Thoracic aorta (tissue), 2 donors: ENCODE results near the gene LMX1B. TPM values are rescaled to one million over a fixed set of nuclear protein-coding genes. Genes with fewer than 3 reads are reported as not detected.

Experiments used
- ATAC-seq: fragments of 150-250 bp; one replicate; pipeline ENCODE4 v1.8.0; 2017; ENCODE audit warnings: low read depth; ENCODE audit not compliant: insufficient number of reproducible peaks, low FRiP score
- DNase-seq: peaks from one replicate; pipeline ENCODE4 v3.0.0-alpha.2; 2020; ENCODE audit warnings: low spot score
- H3K27ac ChIP-seq, 2 donors: fragments of 200-600 bp; sonication (generic); 1 replicate in 1 of 2; 2 replicates in 1 of 2; pipeline ENCODE4 v1.5.1; 2016; ENCODE audit warnings: mild to moderate bottlenecking in 2 of 2, moderate library complexity in 2 of 2
- H3K27me3 ChIP-seq: fragments of 200-600 bp; sonication (generic); replicated peaks from 2 replicates; pipeline ENCODE4 v1.6.0; 2016; ENCODE audit warnings: mild to moderate bottlenecking; ENCODE audit not compliant: insufficient read depth
- H3K36me3 ChIP-seq: fragments of 200-600 bp; sonication (generic); one replicate; pipeline ENCODE4 v1.5.1; 2016
- H3K4me1 ChIP-seq, 2 donors: fragments of 200-600 bp; sonication (generic); 1 replicate in 1 of 2; 2 replicates in 1 of 2; pipeline versions ENCODE4 v1.5.1 to v1.6.0; 2016; ENCODE audit warnings: low read depth in 2 of 2, mild to moderate bottlenecking in 1 of 2; ENCODE audit not compliant: control insufficient read depth in 1 of 2
- H3K4me3 ChIP-seq: fragments of 200-600 bp; sonication (generic); 2 replicates; pipeline ENCODE4 v1.5.1; 2016; ENCODE audit warnings: mild to moderate bottlenecking
- H3K9me3 ChIP-seq: fragments of 200-600 bp; sonication (generic); 2 replicates; pipeline ENCODE4 v1.5.1; 2016
- CTCF ChIP-seq: fragments of 200-600 bp; sonication (generic); IDR thresholded peaks from one replicate; pipeline ENCODE4 v1.5.1; 2019; ENCODE audit warnings: antibody characterized with exemption
- total RNA-seq, 2 donors: library from RNA; depleted of rRNA; stranded (reverse); fragments of >200 nt; gene quantifications; one replicate each; pipeline versions ENCODE4 v1.1.0 to v1.2.3, GENCODE V29; 2016

The LMX1B gene
- total RNA-seq, 2 donors from 2014 or later = not detected

GRCh38 chr9:126673689-126674364 is 60.1 kb downstream of the LMX1B start:
- Histone ChIP-seq H3K9me3 (no peaks in the 10 kb centered on the region), H3K27me3 (peaks cover 10% of the 10 kb centered on the region), H3K36me3 (no peaks in the 10 kb centered on the region), H3K27ac (no peak overlapping the region), H3K4me1 (no peaks in the 10 kb centered on the region), H3K4me3 (no peak overlapping the region)
- DNase-seq (no peak), ATAC-seq (no peak)
- TF ChIP-seq CTCF = no peak

GRCh38 chr9:126674365-126675146 is 60.8 kb downstream of the LMX1B start:
- DNase-seq (no peak), ATAC-seq (no peak)
- H3K36me3 ChIP-seq = no peaks in the 10 kb centered on the region
- H3K27me3 ChIP-seq = peaks cover 10% of the 10 kb centered on the region
- no peak overlapping the region for H3K4me3 ChIP-seq
- TF ChIP-seq CTCF = no peak
- H3K4me1 ChIP-seq = no peaks in the 10 kb centered on the region
- H3K27ac ChIP-seq = no peak overlapping the region
- no peaks in the 10 kb centered on the region for H3K9me3 ChIP-seq

DNA sequence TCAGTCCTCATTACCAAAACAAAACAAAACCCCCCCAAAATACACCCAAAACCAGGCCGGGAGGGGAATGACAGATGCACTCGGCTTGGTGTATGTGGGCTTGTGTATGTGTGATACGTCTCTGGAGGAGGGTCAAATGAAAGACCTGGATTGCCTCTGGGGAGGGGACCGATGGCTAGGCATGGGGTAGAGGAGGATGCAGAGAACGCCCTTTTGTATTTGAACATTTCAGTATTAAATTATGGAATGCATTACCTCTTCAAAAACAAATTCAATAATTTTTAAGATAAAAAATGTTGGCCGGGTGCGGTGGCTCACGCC is 61.4 kb downstream of the LMX1B start:
- Histone ChIP-seq H3K4me1 (no peaks in the 10 kb centered on the region), H3K36me3 (no peaks in the 10 kb centered on the region), H3K27me3 (peaks cover 10% of the 10 kb centered on the region), H3K9me3 (no peaks in the 10 kb centered on the region), H3K27ac (no peak overlapping the region), H3K4me3 (no peak overlapping the region)
- no peak for TF ChIP-seq CTCF
- DNase-seq = no peak
- no peak for ATAC-seq

DNA sequence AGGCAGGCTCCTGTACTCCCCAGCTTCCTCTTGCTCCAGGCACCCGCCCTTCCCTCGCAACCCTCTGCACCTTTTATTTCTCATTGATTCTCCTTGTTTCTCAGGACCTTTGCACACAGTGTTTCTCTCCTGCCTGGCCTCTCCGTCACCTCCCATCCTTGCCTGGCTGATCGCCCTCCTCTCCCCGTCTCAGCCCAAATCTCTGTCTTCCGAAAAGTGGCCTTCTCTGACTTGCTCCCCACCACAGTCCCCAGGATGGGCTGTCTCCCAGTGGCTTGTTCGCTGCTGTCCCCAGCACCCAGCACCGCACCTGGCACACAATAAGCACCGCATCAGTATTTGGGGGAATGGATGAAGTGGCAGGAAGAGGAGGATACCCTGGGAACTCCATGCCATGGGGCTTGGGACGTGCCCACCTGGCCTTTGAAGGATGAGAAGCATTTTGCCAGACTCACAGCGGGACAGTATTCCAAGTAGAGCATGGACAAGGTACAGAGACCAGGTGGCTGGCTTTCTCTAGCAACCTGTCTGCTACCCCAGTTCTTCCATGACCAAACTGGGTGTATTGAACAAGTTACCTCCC is 62.5 kb downstream of the LMX1B start:
- ATAC-seq (no peak), DNase-seq (no peak)
- no peak for TF ChIP-seq CTCF
- H3K36me3 ChIP-seq = no peaks in the 10 kb centered on the region
- no peak overlapping the region for H3K4me3 ChIP-seq
- H3K9me3 ChIP-seq = no peaks in the 10 kb centered on the region
- no peaks in the 10 kb centered on the region for H3K4me1 ChIP-seq
- H3K27me3 ChIP-seq = peaks cover 10% of the 10 kb centered on the region
- H3K27ac ChIP-seq = no peak overlapping the region

GRCh38 chr9:126676685-126677143 is 63.0 kb downstream of the LMX1B start:
- Histone ChIP-seq H3K27ac (no peak overlapping the region), H3K9me3 (no peaks in the 10 kb centered on the region), H3K27me3 (peaks cover 10% of the 10 kb centered on the region), H3K4me1 (no peaks in the 10 kb centered on the region), H3K4me3 (no peak overlapping the region), H3K36me3 (no peaks in the 10 kb centered on the region)
- ATAC-seq (no peak), DNase-seq (no peak)
- no peak for TF ChIP-seq CTCF
